Activated CD4-positive, alpha-beta T cell treated with anti-CD3 and anti-CD28 coated beads, Interleukin-2, amount 10 ng/mL, durations not matched to agents 7 days and 5 days (primary cell): ENCODE data around the gene NUP210L. TPM values are rescaled to one million over a fixed set of nuclear protein-coding genes. Genes with fewer than 3 reads are reported as not detected.
"Not testable (repeated sequence)": the region's sequence is repeated elsewhere in the genome, so short reads cannot be mapped to it uniquely, and the experiment has no call there.

ENCODE experiments used
- CTCF ChIA-PET: fragments of 350-600 bp; sonication (Branson Sonifier 250); formaldehyde crosslinking; loops from one replicate; lab custom pipeline; 2021; ENCODE audit warnings: antibody characterized with exemption; lab: Charles Lee
- POLR2A ChIA-PET: fragments of 350-600 bp; sonication (Branson Sonifier 250); formaldehyde crosslinking; loops from one replicate; lab custom pipeline; 2021; ENCODE audit warnings: antibody characterized with exemption; lab: Charles Lee
- DNase-seq: peaks from one replicate; pipeline ENCODE4 v3.0.0-alpha.2; 2020
- H3K27ac Mint-ChIP-seq: one replicate; pipeline ENCODE4 v1.8.0; 2021; ENCODE audit warnings: mild to moderate bottlenecking, moderate library complexity, mixed read lengths
- H3K27me3 Mint-ChIP-seq: one replicate; pipeline ENCODE4 v1.8.0; 2021; ENCODE audit warnings: mixed read lengths
- H3K36me3 Mint-ChIP-seq: one replicate; pipeline ENCODE4 v1.8.0; 2021; ENCODE audit warnings: low read depth, mixed read lengths
- H3K4me1 Mint-ChIP-seq: one replicate; pipeline ENCODE4 v1.8.0; 2021; ENCODE audit warnings: mixed read lengths
- H3K4me3 Mint-ChIP-seq: one replicate; pipeline ENCODE4 v1.8.0; 2021; ENCODE audit warnings: mild to moderate bottlenecking, moderate library complexity, mixed read lengths
- H3K9me3 Mint-ChIP-seq: one replicate; pipeline ENCODE4 v1.8.0; 2021; ENCODE audit warnings: mixed read lengths
- total RNA-seq, 2 experiments: library from RNA; stranded (reverse); gene quantifications; one replicate each; pipeline ENCODE4 v1.2.3, GENCODE V29; 2021

NUP210L gene
- total RNA-seq, 2 experiments from 2014 or later, result 0.04 to 0.12 TPM

DNA sequence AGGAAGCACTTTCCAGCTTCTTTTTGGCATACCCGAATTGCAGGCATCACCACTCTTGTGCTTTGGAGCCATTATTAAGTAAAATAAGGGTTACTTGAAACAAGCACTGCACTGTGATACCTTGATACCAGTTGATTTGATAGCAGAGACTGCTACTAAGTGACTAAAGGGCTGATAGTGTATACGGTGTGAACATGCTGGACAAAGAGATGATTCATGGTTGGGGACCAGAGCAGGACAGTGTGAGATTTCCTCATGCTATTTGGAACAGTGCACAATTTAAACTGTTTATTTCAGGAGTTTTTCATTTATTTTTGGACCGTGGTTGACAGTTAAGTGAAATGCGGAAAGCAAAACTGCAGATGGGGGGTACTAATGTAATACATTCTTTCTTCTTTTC is 154.5 kb downstream of the NUP210L start:
- Mint-ChIP-seq H3K4me1 (no peaks in the 10 kb centered on the region), H3K9me3 (no peaks in the 10 kb centered on the region), H3K4me3 (no peak overlapping the region), H3K27me3 (no peaks in the 10 kb centered on the region), H3K27ac (no peak overlapping the region), H3K36me3 (peaks cover 5% of the 10 kb centered on the region)
- ChIA-PET CTCF (interaction anchor here (0.6 to 1.2 kb wide), 3 partner anchors 9 to 907 kb away, joined by 3 to 5 read pairs (median 4); no protein-coding TSS in a partner anchor), POLR2A (no interaction called here)
- DNase-seq, result no peak

DNA sequence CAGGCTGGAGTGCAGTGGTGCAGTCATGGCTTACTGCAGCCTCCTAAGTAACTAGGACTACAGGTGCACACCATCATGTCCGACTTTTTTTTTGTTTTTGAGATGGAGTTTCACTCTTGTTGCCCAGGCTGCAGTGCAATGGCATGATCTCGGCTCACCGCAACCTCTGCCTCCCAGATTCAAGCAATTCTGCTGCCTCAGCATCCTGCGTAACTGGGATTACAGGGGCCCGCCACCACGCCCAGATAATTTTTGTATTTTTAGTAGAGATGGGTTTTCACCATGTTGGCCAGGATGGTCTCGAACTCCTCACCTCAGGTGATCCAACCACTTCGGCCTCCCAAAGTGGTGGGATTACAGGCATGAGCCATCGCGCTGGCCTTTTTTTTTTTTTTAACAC is 158.0 kb downstream of the NUP210L start:
- POLR2A ChIA-PET, result interaction anchor here (0.6 kb wide), 1 partner anchor 31 kb away, joined by 3 read pairs; no protein-coding TSS in a partner anchor
- not testable (repeated sequence) for H3K27ac Mint-ChIP-seq, DNase-seq, H3K4me3 Mint-ChIP-seq, H3K9me3 Mint-ChIP-seq, H3K4me1 Mint-ChIP-seq, H3K27me3 Mint-ChIP-seq
- peaks cover 28% of the 10 kb centered on the region for H3K36me3 Mint-ChIP-seq
- CTCF ChIA-PET, result interaction anchor here (0.7 kb wide), 1 partner anchor 234 kb away, joined by 3 read pairs; no protein-coding TSS in a partner anchor

DNA sequence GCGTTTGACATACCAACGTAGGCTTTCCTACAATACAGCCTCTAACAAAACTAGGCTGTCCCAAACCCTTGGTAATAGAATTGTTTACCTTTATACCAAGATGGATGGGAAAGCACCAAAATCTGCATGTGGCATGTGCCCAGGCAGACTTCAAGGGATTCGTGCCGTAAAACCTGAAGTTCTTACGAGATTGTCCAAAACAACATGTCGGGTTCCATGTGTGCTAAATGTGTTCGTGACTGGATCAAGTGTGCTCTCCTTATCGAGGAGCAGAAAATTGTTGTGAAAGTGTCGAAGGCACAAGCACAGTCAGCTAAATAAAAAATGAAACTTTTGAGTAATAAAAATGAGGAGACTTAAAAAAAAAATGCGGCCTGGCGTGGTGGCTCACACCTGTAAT is 159.2 kb downstream of the NUP210L start:
- Mint-ChIP-seq H3K27ac (no peak overlapping the region), H3K4me3 (no peak overlapping the region)

DNA sequence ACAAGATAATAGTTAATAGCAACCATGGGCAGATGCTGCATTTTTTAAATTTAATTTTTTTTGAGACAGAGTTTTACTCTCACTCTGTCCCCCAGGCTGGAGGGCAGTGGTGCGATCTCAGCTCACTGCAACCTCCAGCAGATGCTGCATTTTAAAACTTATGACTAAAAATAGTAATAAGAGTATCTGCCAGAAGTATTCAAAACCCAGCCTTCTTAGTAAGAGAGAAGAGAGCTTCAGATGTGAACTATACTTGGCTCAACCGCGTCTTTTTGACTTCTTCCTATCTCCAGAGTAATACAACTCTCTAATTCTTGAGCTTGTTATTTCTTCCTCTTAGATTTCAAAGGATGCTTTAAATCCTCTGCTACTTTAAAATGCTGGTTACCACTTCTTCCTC is 159.7 kb downstream of the NUP210L start:
- POLR2A ChIA-PET, result interaction anchor here (0.6 to 0.7 kb wide), 2 partner anchors 25 to 89 kb away, joined by 3 to 7 read pairs; no protein-coding TSS in a partner anchor
- Mint-ChIP-seq H3K27ac (no peak overlapping the region), H3K9me3 (no peaks in the 10 kb centered on the region), H3K27me3 (no peaks in the 10 kb centered on the region), H3K4me1 (peaks cover 20% of the 10 kb centered on the region), H3K4me3 (no peak overlapping the region), H3K36me3 (peaks cover 37% of the 10 kb centered on the region)
- DNase-seq, result no peak
- CTCF ChIA-PET, result interaction anchor here (1.0 to 1.1 kb wide), 2 partner anchors 8 to 9 kb away, joined by 3 read pairs; no protein-coding TSS in a partner anchor

More for the DNA sequence above, 159.2 kb downstream of the NUP210L start:
- ChIA-PET CTCF (interaction anchor here (1.0 to 1.1 kb wide), 2 partner anchors 9 kb away, joined by 3 read pairs; no protein-coding TSS in a partner anchor), POLR2A (interaction anchor here (0.7 kb wide), 1 partner anchor 25 kb away, joined by 3 read pairs; no protein-coding TSS in a partner anchor)
- Mint-ChIP-seq H3K36me3 (peaks cover 37% of the 10 kb centered on the region), H3K27me3 (no peaks in the 10 kb centered on the region), H3K4me1 (peaks cover 17% of the 10 kb centered on the region), H3K9me3 (no peaks in the 10 kb centered on the region)
- DNase-seq, result no peak

DNA sequence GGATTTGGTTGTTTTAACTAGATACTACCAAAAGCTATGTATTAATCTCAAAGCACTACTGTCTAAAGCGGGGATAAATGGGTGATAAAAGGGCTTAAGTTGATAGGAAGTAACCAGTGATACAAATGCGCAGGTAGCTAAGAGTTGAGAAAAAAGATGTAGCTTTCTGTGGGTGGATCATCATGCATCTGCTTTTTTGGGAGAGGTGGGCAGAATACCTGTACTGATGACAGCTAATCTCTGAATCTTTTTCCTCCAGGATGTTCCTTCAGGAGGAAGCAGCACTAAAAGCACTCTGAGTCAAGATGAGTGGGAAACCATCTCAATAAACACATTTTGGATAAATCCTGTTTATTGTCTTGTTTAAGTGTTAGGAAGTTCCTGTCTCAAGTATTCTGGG is 163.1 kb downstream of the NUP210L start:
- Mint-ChIP-seq H3K27me3 (no peaks in the 10 kb centered on the region), H3K27ac (peak overlapping the region; percentile 96), H3K4me1 (peaks cover 30% of the 10 kb centered on the region), H3K4me3 (peak overlapping the region; percentile 87), H3K36me3 (peaks cover 37% of the 10 kb centered on the region), H3K9me3 (no peaks in the 10 kb centered on the region)
- ChIA-PET CTCF (interaction anchor here (0.6 to 1.8 kb wide), 2 partner anchors 184 to 320 kb away, joined by 3 to 4 read pairs; no protein-coding TSS in a partner anchor), POLR2A (interaction anchor here (0.9 kb wide), 1 partner anchor 221 kb away, joined by 3 read pairs; no protein-coding TSS in a partner anchor)
- no peak for DNase-seq

DNA sequence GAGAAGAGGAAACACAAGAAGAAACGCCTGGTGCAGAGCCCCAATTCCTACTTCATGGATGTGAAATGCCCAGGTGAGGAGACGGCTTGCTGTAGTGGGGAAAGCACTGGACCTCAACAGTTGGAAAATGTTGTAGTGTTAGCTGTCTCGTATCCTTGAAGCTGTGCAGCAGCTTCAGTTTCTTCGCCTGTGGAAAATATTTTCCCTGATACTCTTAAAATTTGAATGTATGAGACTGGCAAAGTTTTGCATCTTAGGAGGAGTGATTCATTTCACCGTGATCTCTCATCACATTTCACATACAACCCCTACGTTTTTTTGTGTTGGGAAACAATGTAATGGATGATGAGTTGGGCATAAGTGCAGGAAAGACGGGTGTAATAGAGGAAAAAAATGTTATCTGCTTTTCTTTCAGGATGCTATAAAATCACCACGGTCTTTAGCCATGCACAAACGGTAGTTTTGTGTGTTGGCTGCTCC is 163.7 kb downstream of the NUP210L start:
- Mint-ChIP-seq H3K9me3 (no peaks in the 10 kb centered on the region), H3K27ac (peak overlapping the region; percentile 96), H3K4me1 (peaks cover 35% of the 10 kb centered on the region), H3K36me3 (peaks cover 36% of the 10 kb centered on the region), H3K27me3 (no peaks in the 10 kb centered on the region), H3K4me3 (peak overlapping the region; percentile 87)
- ChIA-PET CTCF (interaction anchor here (0.6 to 2.2 kb wide), 5 partner anchors 9 to 342 kb away, joined by 3 to 6 read pairs (median 3); partner anchors contain the start of genes CREB3L4 and JTB), POLR2A (interaction anchor here (0.9 to 1.4 kb wide), 2 partner anchors 14 to 222 kb away, joined by 3 to 8 read pairs; partner anchors contain the start of gene JTB)
- DNase-seq, result no peak

DNA sequence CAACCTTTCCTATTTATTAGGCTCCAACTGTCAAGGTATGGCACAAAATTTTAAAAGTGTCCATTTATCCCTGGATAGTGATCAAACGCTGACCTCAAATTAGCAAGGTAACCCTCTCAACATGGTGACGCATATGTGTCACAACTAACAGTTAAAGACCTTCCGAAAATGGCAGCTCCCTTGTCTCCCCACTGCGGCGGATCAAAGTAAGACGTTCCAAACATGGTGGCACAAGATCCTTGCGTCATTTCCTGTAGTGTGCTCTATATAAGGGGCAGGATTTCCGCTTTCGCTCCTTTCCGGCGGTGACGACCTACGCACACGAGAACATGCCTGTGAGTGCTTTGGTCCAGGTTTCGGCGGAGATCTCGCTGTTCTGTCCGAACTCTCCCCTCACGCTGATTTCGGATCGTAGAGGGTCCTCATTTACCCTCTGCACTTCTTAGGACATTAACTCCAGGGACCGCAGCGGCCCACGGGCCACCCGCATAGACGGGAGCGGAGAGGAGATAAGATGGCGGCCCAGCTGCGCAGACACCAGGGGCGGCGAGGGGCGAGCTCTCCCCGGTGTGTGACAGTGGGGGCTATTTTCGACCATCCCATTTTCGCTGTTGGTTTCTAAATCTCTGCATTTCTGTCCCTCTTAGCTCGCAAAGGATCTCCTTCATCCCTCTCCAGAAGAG is 164.3 kb downstream of the NUP210L start, which contains the start of gene RPS27:
Gene RPS27 (plus strand): TSS at position 295 of the 683 bp plus-strand sequence. CDS start 35 bp downstream, at position 330.
- peak within 1 kb of the TSS; percentile 87 for H3K4me3 Mint-ChIP-seq
- peaks cover 34% of the 10 kb centered on the region for H3K36me3 Mint-ChIP-seq
- ChIA-PET POLR2A (interaction anchor here (0.5 to 1.4 kb wide), 14 partner anchors 8 to 1015 kb away, joined by 3 to 10 read pairs (median 4); partner anchors contain the start of genes CHTOP, CREB3L4, DENND4B and JTB), CTCF (interaction anchor here (0.5 to 2.2 kb wide), 9 partner anchors 8 to 343 kb away, joined by 3 to 6 read pairs (median 3); partner anchors contain the start of genes CREB3L4 and JTB)
- peak; percentile 94 for DNase-seq
- no peaks in the 10 kb centered on the region for H3K9me3 Mint-ChIP-seq
- H3K27ac Mint-ChIP-seq, result peak within 1 kb of the TSS; percentile 96
- peaks cover 39% of the 10 kb centered on the region for H3K4me1 Mint-ChIP-seq
- no peaks in the 10 kb centered on the region for H3K27me3 Mint-ChIP-seq

DNA sequence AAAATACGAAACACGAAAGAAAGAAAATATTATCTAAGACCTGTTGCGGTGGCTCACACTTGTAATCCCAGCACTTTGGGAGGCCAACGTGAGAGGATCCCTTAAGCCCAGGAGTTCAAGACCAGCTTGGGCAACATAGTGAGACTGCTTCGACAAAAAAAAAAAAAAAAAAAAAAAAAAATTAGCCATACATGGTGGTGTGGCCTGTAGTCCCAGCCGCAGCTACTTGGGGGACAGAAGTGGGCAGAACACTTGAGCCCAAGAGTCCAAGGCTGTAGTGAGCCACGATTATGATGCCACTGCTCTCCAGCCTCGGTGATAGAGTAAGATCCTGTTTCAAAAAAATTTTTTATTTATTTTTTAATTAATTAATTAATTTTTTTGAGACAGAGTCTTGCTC is 167.3 kb downstream of the NUP210L start:
- Mint-ChIP-seq H3K36me3 (peaks cover 15% of the 10 kb centered on the region), H3K4me1 (peaks cover 48% of the 10 kb centered on the region), H3K27ac (peak overlapping the region; percentile 91), H3K9me3 (no peaks in the 10 kb centered on the region), H3K27me3 (no peaks in the 10 kb centered on the region), H3K4me3 (no peak overlapping the region)
- POLR2A ChIA-PET, result interaction anchor here (0.5 kb wide), 1 partner anchor 315 kb away, joined by 8 read pairs; no protein-coding TSS in a partner anchor
- CTCF ChIA-PET, result interaction anchor here (0.8 to 3.5 kb wide), 16 partner anchors 11 to 313 kb away, joined by 3 to 32 read pairs (median 4); partner anchors contain the start of genes CREB3L4, DENND4B, GATAD2B and JTB
- DNase-seq, result no peak

DNA sequence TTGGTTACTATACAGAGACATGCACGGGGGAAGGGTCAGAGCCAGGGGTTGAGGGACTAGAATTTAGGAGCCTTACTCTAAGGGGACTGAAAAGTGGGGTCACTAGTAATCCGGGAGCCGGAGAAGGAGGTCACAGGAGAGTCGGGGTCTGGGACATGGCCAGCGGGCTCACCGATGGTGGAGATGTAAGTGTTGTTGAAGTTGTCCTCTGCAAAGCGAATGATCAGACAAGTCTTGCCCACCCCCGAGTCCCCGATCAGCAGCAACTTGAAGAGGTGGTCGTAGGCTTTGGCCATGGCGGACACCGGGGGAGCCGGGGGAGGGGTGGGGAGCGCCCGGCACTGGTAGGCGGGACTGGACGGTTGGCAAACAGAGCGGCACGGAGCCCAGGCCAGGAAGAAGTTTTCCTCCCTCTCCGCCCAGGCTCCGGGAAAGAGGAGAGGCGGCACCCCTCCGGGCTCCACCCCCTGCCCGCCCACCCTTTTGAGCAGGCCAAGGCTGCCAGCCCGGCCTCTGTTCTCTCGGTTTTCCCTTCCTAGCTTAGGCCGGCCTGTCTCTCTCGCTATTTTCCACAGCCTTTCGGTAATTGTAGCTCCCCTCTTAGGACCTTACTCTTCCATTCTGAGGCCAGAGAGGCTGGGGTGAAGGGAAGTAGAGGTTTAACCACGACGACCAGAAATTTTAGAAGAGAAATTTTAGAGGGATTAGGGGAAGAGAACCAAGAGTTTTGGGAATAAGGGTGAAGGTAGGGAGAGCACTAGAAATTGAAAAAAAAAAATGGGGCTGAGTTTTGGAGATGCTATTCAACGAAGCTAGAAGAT is 168.7 kb downstream of the NUP210L start, which contains the start of gene RAB13:
Gene RAB13 (minus strand): TSS at position 399 of the 821 bp plus-strand sequence. CDS start 103 bp downstream, at position 296.
- peaks cover 34% of the 10 kb centered on the region for H3K4me1 Mint-ChIP-seq
- no peaks in the 10 kb centered on the region for H3K27me3 Mint-ChIP-seq
- peaks cover 2% of the 10 kb centered on the region for H3K36me3 Mint-ChIP-seq
- H3K9me3 Mint-ChIP-seq, result no peaks in the 10 kb centered on the region
- CTCF ChIA-PET, result interaction anchor here (0.6 to 3.5 kb wide), 23 partner anchors 9 to 453 kb away, joined by 3 to 32 read pairs (median 4); partner anchors contain the start of genes CREB3L4, DENND4B, JTB and SLC27A3
- POLR2A ChIA-PET, result interaction anchor here (0.6 kb wide), 1 partner anchor 195 kb away, joined by 5 read pairs; no protein-coding TSS in a partner anchor
- peak within 1 kb of the TSS; percentile 91 for H3K27ac Mint-ChIP-seq
- H3K4me3 Mint-ChIP-seq, result peak within 1 kb of the TSS; percentile 50
- no peak for DNase-seq

DNA sequence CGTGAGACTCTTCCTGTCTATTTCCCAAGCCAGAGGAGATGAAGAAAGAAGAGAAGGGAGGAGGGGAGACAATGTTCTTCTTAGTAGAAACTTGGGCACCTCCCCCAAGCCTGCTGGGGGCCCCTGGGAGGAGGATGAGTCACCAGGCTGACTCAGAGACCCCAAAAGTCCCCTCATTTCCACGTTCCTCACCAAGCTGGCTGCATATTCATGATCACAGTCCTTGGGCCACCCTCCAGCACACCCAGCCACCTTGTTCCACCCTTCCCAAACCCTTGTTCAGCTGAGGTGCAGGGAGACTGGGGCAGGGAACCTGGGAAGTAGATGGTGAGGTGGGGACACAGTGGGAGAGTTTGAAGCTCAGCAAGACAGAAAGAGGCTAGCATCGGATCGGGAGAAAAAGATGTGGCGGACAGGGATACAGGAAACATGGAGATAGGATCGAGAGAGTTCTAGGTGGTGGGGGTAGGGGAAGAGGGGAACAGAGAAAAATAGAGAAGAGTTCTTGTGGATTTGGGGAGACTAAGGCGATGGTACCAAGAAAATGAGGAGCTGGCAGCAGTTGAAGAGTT is 169.4 kb downstream of the NUP210L start:
- no peaks in the 10 kb centered on the region for H3K36me3 Mint-ChIP-seq
- H3K4me1 Mint-ChIP-seq, result peaks cover 33% of the 10 kb centered on the region
- ChIA-PET CTCF (interaction anchor here (0.7 to 3.5 kb wide), 9 partner anchors 9 to 251 kb away, joined by 3 to 32 read pairs (median 5); partner anchors contain the start of genes CREB3L4, JTB, SLC27A3 and SLC39A1), POLR2A (interaction anchor here (0.6 kb wide), 1 partner anchor 194 kb away, joined by 5 read pairs; no protein-coding TSS in a partner anchor)
- H3K9me3 Mint-ChIP-seq, result no peaks in the 10 kb centered on the region
- peak overlapping the region; percentile 61 for H3K27ac Mint-ChIP-seq
- no peaks in the 10 kb centered on the region for H3K27me3 Mint-ChIP-seq
- H3K4me3 Mint-ChIP-seq, result peak overlapping the region; percentile 6
- no peak for DNase-seq
